SK-N-SH treated with all-trans-retinoic acid at 6 μM for 48 hours (cell line): ENCODE results near the gene GAREM2.

Experiments
- ATAC-seq: fragments of 200-7000 bp; cut with Tn5 transposase; 3 replicates; pipeline ENCODE4 v1.9.1; 2020; ENCODE audit warnings: mild to moderate bottlenecking, moderate library complexity
- ARNTL ChIP-seq: fragments of 450-650 bp; formaldehyde crosslinking; IDR thresholded peaks from 2 replicates; pipeline ENCODE4 v1.5.0; 2020; ENCODE audit warnings: low read depth, mild to moderate bottlenecking, moderate library complexity, borderline replicate concordance
- BACH2 ChIP-seq: fragments of 250-450 bp; sonication (Bioruptor Pico); IDR thresholded peaks from 2 replicates; pipeline ENCODE4 v1.9.0; 2021; ENCODE audit warnings: mild to moderate bottlenecking, borderline replicate concordance
- CREB5 ChIP-seq: fragments of 250-450 bp; sonication (Bioruptor Pico); IDR thresholded peaks from 2 replicates; pipeline ENCODE4 v1.5.1; 2020; ENCODE audit warnings: low read depth, mild to moderate bottlenecking, moderate library complexity
- CSDC2 ChIP-seq: fragments of 250-450 bp; sonication (Bioruptor Pico); IDR thresholded peaks from 2 replicates; pipeline ENCODE4 v1.5.0; 2020; ENCODE audit warnings: mild to moderate bottlenecking, moderate library complexity
- CSRNP3 ChIP-seq: fragments of 250-450 bp; sonication (Bioruptor Pico); IDR thresholded peaks from 2 replicates; pipeline ENCODE4 v1.5.1; 2021; ENCODE audit warnings: mild to moderate bottlenecking, moderate library complexity
- ESRRG ChIP-seq: fragments of 250-450 bp; sonication (Bioruptor Pico); IDR thresholded peaks from 2 replicates; pipeline ENCODE4 v1.6.1; 2021; ENCODE audit warnings: mild to moderate bottlenecking
- GLIS3 ChIP-seq: fragments of 250-450 bp; sonication (Bioruptor Pico); IDR thresholded peaks from 2 replicates; pipeline ENCODE4 v1.5.0; 2020; ENCODE audit warnings: mild to moderate bottlenecking, moderate library complexity
- ISL1 ChIP-seq: fragments of 250-450 bp; sonication (Bioruptor Pico); IDR thresholded peaks from 2 replicates; pipeline ENCODE4 v2.1.2; 2022; ENCODE audit warnings: mild to moderate bottlenecking, moderate library complexity
- PATZ1 ChIP-seq: fragments of 250-450 bp; sonication (Bioruptor Pico); IDR thresholded peaks from 2 replicates; pipeline ENCODE4 v1.8.0; 2020; ENCODE audit warnings: mild to moderate bottlenecking, moderate library complexity, borderline replicate concordance
- POU6F1 ChIP-seq: fragments of 250-450 bp; sonication (Bioruptor Pico); IDR thresholded peaks from 2 replicates; pipeline ENCODE4 v1.8.0; 2021; ENCODE audit warnings: low read depth, mild to moderate bottlenecking, moderate library complexity, borderline replicate concordance
- PPARA ChIP-seq: fragments of 250-450 bp; sonication (Bioruptor Pico); IDR thresholded peaks from 2 replicates; pipeline ENCODE4 v1.5.0; 2020; ENCODE audit warnings: mild to moderate bottlenecking, borderline replicate concordance
- RARB ChIP-seq: fragments of 250-450 bp; sonication (Bioruptor Pico); IDR thresholded peaks from 2 replicates; pipeline ENCODE4 v1.8.0; 2021; ENCODE audit warnings: mild to moderate bottlenecking, moderate library complexity
- SNAI2 ChIP-seq: fragments of 250-450 bp; sonication (Bioruptor Pico); IDR thresholded peaks from 2 replicates; pipeline ENCODE4 v1.5.0; 2020; ENCODE audit warnings: mild to moderate bottlenecking, moderate library complexity
- TCF4 ChIP-seq: fragments of 250-450 bp; sonication (Bioruptor Pico); IDR thresholded peaks from 2 replicates; pipeline ENCODE4 v1.8.0; 2021; ENCODE audit warnings: mild to moderate bottlenecking, moderate library complexity, borderline replicate concordance
- TOX ChIP-seq: fragments of 250-450 bp; sonication (Bioruptor Pico); IDR thresholded peaks from 2 replicates; pipeline ENCODE4 v1.8.0; 2021; ENCODE audit warnings: mild to moderate bottlenecking, moderate library complexity, borderline replicate concordance
- TSHZ2 ChIP-seq: fragments of 250-450 bp; sonication (Bioruptor Pico); IDR thresholded peaks from 2 replicates; pipeline ENCODE4 v1.5.0; 2020; ENCODE audit warnings: mild to moderate bottlenecking, moderate library complexity
- ZC3H10 ChIP-seq: fragments of 250-450 bp; sonication (Bioruptor Pico); IDR thresholded peaks from 2 replicates; pipeline ENCODE4 v1.5.1; 2021; ENCODE audit warnings: mild to moderate bottlenecking, moderate library complexity
- ZFP3 ChIP-seq: fragments of 250-450 bp; sonication (Bioruptor Pico); IDR thresholded peaks from 2 replicates; pipeline ENCODE4 v1.5.0; 2020; ENCODE audit warnings: mild to moderate bottlenecking, moderate library complexity
- ZFP30 ChIP-seq: fragments of 450-650 bp; formaldehyde crosslinking; IDR thresholded peaks from 2 replicates; pipeline ENCODE4 v1.5.0; 2022; ENCODE audit warnings: mild to moderate bottlenecking, moderate library complexity
- ZNF565 ChIP-seq: fragments of 450-650 bp; formaldehyde crosslinking; conservative IDR thresholded peaks from 2 replicates; pipeline ENCODE4 v1.5.0; 2020; ENCODE audit warnings: low read depth, mild to moderate bottlenecking, moderate library complexity
- ZNF70 ChIP-seq: fragments of 450-650 bp; formaldehyde crosslinking; IDR thresholded peaks from 2 replicates; pipeline ENCODE4 v1.5.0; 2020; ENCODE audit warnings: mild to moderate bottlenecking, moderate library complexity
- ZNF8 ChIP-seq: fragments of 450-650 bp; formaldehyde crosslinking; IDR thresholded peaks from 2 replicates; pipeline ENCODE4 v1.5.0; 2020; ENCODE audit warnings: mild to moderate bottlenecking, moderate library complexity

Gene GAREM2

GRCh38 chr2:26164231-26164630, 8.7 kb upstream of the GAREM2 start:
- no peak for TF ChIP-seq ZNF8 (CRISPR knock-in tag)
- TF ChIP-seq TSHZ2 (CRISPR knock-in tag), result no peak
- no peak for TF ChIP-seq GLIS3 (CRISPR knock-in tag)
- no peak for TF ChIP-seq RARB
- TF ChIP-seq ZFP3 (CRISPR knock-in tag), result no peak
- TF ChIP-seq CSDC2, result no peak
- no peak for TF ChIP-seq ZNF565 (CRISPR knock-in tag)
- TF ChIP-seq ZFP30, result no peak
- no peak for TF ChIP-seq ZNF70 (CRISPR knock-in tag)
- TF ChIP-seq ESRRG (CRISPR knock-in tag), result no peak
- no peak for TF ChIP-seq TOX (CRISPR knock-in tag)
- TF ChIP-seq CSRNP3 (CRISPR knock-in tag), result no peak
- TF ChIP-seq ZC3H10 (CRISPR knock-in tag), result no peak
- no peak for TF ChIP-seq CREB5 (CRISPR knock-in tag)
- no peak for TF ChIP-seq ARNTL
- TF ChIP-seq ISL1 (CRISPR knock-in tag), result no peak
- TF ChIP-seq BACH2 (CRISPR knock-in tag), result no peak
- TF ChIP-seq POU6F1 (CRISPR knock-in tag), result no peak
- no peak for TF ChIP-seq PATZ1 (CRISPR knock-in tag)
- TF ChIP-seq SNAI2 (CRISPR knock-in tag), result no peak
- ATAC-seq, result no peak

GRCh38 chr2:26164641-26165211, 8.2 kb upstream of the GAREM2 start:
- ATAC-seq, result no peak
- TF ChIP-seq ISL1 (CRISPR knock-in tag) (no peak), POU6F1 (CRISPR knock-in tag) (no peak), PATZ1 (CRISPR knock-in tag) (no peak), ESRRG (CRISPR knock-in tag) (no peak), ZFP3 (CRISPR knock-in tag) (no peak), CSDC2 (no peak), SNAI2 (CRISPR knock-in tag) (no peak), RARB (no peak), ARNTL (no peak), TCF4 (CRISPR knock-in tag) (no peak), BACH2 (CRISPR knock-in tag) (no peak), ZFP30 (no peak), CSRNP3 (CRISPR knock-in tag) (no peak), ZNF565 (CRISPR knock-in tag) (no peak), ZNF70 (CRISPR knock-in tag) (no peak), PPARA (CRISPR knock-in tag) (no peak), CREB5 (CRISPR knock-in tag) (no peak)
